Spleen (tissue), 7 donors: ENCODE data around the gene DLG5.

Experiments used
- POLR2A ChIP-seq, 3 donors: fragments of 450-650 bp; IDR thresholded peaks; one replicate each; pipeline ENCODE4 v1.5.1; 2017; ENCODE audit warnings: antibody characterized with exemption in 3 of 3, mild to moderate bottlenecking in 1 of 3
- POLR2AphosphoS5 ChIP-seq, 3 donors: sonication (generic); formaldehyde crosslinking; IDR thresholded peaks; one replicate each; pipeline ENCODE4 v1.5.1; 2017; ENCODE audit warnings: antibody characterized with exemption in 3 of 3
- TF ChIP-seq, protein P1 (sequence below), 11 experiments: fragments of 200-600 bp in 7 of 11; fragments of 450-650 bp in 4 of 11; sonication (generic) in 4 of 11; IDR thresholded peaks in 8 of 11; conservative IDR thresholded peaks in 3 of 11; 1 replicate in 7 of 11; 2 replicates in 4 of 11; pipeline versions ENCODE4 v1.4.0 to v1.8.0; 2016 to 2021; ENCODE audit warnings: antibody characterized with exemption in 11 of 11, inconsistent platforms in 4 of 11, mild to moderate bottlenecking in 1 of 11
- donor health status: DM: no; HTN: no; CAD: no; lungs with moderate emphysema.
- donor health status: DM: no; HTN: no; CAD: no.
- donor health status: DM: no; HTN: no; CAD: no.

DNA sequence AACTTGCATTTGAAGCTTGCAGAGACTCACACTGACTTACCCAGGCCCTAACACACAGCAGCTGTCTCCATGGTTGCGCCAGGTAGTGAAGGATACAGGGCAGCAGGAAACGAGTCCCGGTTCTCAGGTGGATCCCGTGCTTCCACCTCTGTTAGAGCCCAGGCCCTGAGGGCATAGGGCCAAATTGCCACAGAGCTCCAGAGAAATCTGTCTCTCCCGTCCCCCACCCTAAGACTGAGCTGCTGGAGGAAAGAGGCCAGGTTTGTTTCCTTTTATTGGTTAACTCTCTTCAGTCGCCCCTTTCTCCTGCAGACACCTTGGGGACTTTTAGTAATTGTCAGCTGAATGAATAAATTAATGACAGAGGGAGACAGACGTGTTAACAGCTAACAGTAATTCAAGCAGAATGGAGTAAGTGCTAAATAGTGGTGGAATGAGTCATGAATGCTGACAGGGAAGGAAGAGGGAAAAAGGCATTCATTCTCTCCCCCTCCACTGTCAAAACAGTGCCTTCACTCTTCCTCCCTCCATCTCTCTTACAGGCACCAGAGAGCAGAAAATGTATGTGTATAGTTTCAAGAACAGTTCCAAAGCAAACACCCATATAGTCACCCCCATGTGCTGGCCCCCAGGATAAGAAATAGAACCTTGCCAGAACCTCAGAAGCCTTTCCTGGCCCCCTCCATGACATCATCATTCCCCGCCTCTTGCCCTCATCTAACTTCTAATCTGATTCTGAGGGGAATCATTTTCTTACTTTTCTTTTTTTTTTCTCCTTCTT is 16.8 kb upstream of the DLG5 start:
- TF ChIP-seq, protein P1, sequence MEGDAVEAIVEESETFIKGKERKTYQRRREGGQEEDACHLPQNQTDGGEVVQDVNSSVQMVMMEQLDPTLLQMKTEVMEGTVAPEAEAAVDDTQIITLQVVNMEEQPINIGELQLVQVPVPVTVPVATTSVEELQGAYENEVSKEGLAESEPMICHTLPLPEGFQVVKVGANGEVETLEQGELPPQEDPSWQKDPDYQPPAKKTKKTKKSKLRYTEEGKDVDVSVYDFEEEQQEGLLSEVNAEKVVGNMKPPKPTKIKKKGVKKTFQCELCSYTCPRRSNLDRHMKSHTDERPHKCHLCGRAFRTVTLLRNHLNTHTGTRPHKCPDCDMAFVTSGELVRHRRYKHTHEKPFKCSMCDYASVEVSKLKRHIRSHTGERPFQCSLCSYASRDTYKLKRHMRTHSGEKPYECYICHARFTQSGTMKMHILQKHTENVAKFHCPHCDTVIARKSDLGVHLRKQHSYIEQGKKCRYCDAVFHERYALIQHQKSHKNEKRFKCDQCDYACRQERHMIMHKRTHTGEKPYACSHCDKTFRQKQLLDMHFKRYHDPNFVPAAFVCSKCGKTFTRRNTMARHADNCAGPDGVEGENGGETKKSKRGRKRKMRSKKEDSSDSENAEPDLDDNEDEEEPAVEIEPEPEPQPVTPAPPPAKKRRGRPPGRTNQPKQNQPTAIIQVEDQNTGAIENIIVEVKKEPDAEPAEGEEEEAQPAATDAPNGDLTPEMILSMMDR (IDR thresholded peaks at IDR 0.05 in 8 of 11, conservative IDR thresholded peaks at IDR 0.05 in 3 of 11) = no peak
- TF ChIP-seq POLR2A (IDR thresholded peaks at IDR 0.05) (no peak), POLR2AphosphoS5 (IDR thresholded peaks at IDR 0.05) (no peak)
